Sigmoid colon (tissue), 4 donors: ENCODE data around the gene ENO2.

Experiments
- CTCF ChIP-seq, 4 experiments: fragments of 450-650 bp in 3 of 4; fragments of 200-600 bp in 1 of 4; IDR thresholded peaks; one replicate each; pipeline ENCODE4 v1.5.1; 2016 to 2019; ENCODE audit warnings: antibody characterized with exemption in 4 of 4, mild to moderate bottlenecking in 3 of 4, moderate library complexity in 2 of 4
- POLR2AphosphoS5 ChIP-seq, 4 donors: sonication (generic); formaldehyde crosslinking; IDR thresholded peaks; one replicate each; pipeline ENCODE4 v1.6.1; 2017; ENCODE audit warnings: antibody characterized with exemption in 4 of 4

DNA sequence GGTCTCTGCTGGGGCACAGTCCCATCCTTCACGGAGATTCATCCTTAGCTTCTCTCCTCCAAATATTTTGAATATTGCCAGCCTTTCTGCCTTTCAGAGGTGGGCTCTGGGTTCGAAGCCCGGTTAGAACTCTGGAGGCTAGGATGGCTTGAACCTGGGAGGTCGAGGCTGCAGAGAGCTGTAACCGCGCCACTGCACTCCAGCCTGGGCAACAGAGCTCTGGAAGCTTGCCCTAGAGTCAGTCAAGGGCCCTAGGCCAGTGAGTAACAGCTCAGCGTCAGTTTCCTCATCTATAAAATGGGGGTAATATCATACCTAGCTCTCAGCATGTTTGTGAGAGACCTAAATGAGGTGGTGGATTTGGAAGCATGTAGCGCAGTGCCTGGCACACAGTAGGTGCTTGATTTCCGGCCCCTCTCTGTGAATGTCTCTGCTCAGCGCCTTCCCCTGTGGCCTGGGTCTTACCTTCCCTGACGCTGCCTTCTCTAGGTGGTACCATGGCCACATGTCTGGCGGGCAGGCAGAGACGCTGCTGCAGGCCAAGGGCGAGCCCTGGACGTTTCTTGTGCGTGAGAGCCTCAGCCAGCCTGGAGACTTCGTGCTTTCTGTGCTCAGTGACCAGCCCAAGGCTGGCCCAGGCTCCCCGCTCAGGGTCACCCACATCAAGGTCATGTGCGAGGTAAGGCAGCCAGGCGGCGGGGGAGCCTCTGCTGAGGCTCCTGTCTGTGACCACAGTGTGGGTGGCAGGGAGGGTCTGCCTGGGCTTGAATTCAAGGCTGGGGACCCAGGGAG, 40.1 kb downstream of the ENO2 start:
- no peak for TF ChIP-seq CTCF (IDR thresholded peaks at IDR 0.05)
- no peak for TF ChIP-seq POLR2AphosphoS5 (IDR thresholded peaks at IDR 0.05)
